Mononuclear cell (primary cell): ENCODE data around the gene STAC3. TPM values are rescaled to one million over a fixed set of nuclear protein-coding genes. Genes with fewer than 3 reads are reported as not detected.

Experiments used
- H3K27me3 ChIP-seq: 2 replicates; pipeline ENCODE4 v1.6.0; 2011; ENCODE audit warnings: low read length, control low read depth; ENCODE audit not compliant: insufficient read depth
- H3K4me1 ChIP-seq: 2 replicates; pipeline ENCODE4 v1.5.1; 2011; ENCODE audit warnings: mild to moderate bottlenecking, low read length, control low read depth; ENCODE audit not compliant: insufficient read depth
- H3K4me3 ChIP-seq: 2 replicates; pipeline ENCODE4 v1.5.1; 2011; ENCODE audit warnings: mild to moderate bottlenecking, low read length, moderate library complexity
- H3K9me3 ChIP-seq: 2 replicates; pipeline ENCODE4 v1.5.1; 2011; ENCODE audit warnings: low read depth, mild to moderate bottlenecking, control low read depth, low read length
- total RNA-seq: library from RNA; depleted of rRNA; stranded (reverse); fragments of >200 nt; gene quantifications from one replicate; pipeline ENCODE4 v1.2.3, GENCODE V29; 2012

The STAC3 gene
- total RNA-seq, 1 donor: 3.1 TPM

DNA sequence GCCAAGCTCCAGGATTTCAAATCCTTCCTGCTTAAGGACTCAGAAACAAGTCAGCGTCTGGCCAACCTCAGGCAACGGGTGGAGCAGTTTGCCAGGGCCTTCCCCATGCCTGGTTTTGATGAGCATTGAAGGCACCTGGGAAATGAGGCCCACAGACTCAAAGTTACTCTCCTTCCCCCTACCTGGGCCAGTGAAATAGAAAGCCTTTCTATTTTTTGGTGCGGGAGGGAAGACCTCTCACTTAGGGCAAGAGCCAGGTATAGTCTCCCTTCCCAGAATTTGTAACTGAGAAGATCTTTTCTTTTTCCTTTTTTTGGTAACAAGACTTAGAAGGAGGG lies 16.8 kb downstream of the STAC3 start:
- H3K9me3 ChIP-seq: no peaks in the 10 kb centered on the region
- peaks cover 36% of the 10 kb centered on the region for H3K27me3 ChIP-seq
- H3K4me1 ChIP-seq: peaks cover 73% of the 10 kb centered on the region
- no peak overlapping the region for H3K4me3 ChIP-seq

- H3K4me3 ChIP-seq: no peak overlapping the region
- H3K9me3 ChIP-seq: no peaks in the 10 kb centered on the region
- H3K4me1 ChIP-seq: peaks cover 72% of the 10 kb centered on the region
- H3K27me3 ChIP-seq: peaks cover 32% of the 10 kb centered on the region
These were observed 17.4 kb downstream of the STAC3 start for GRCh38 chr12:57233357-57234232.

DNA sequence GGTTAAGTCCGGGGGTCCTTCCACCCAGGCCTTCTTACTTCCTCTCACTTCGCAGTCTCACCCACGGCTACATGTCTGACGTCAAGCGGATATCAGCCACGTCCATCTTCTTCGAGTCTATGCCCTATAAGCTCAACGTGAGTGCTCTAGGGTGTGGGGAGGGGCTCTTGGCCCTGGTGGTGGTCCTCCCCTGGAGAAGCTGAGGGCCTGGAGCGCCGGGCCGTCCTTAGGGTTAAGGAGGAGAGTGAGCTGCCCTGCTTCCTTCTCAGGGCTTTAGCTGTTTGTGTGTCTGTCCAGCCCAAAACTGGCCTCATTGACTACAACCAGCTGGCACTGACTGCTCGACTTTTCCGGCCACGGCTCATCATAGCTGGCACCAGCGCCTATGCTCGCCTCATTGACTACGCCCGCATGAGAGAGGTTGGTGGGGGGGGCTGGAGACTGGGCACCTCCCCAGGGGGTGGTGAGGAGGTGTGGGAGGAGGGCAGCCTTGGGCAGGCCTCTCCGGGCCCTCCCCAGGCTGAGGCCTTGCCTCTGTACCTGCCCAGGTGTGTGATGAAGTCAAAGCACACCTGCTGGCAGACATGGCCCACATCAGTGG lies 18.7 kb downstream of the STAC3 start:
- Histone ChIP-seq H3K4me3 (no peak overlapping the region), H3K9me3 (no peaks in the 10 kb centered on the region), H3K27me3 (peaks cover 25% of the 10 kb centered on the region), H3K4me1 (peaks cover 66% of the 10 kb centered on the region)

GRCh38 chr12:57231276-57232021 lies 19.5 kb downstream of the STAC3 start:
- peaks cover 65% of the 10 kb centered on the region for H3K4me1 ChIP-seq
- H3K9me3 ChIP-seq: no peaks in the 10 kb centered on the region
- H3K27me3 ChIP-seq: peaks cover 23% of the 10 kb centered on the region
- H3K4me3 ChIP-seq: no peak overlapping the region

- Histone ChIP-seq H3K27me3 (peaks cover 22% of the 10 kb centered on the region), H3K4me3 (peak overlapping the region; percentile 55), H3K9me3 (no peaks in the 10 kb centered on the region), H3K4me1 (peaks cover 63% of the 10 kb centered on the region)
These were observed 20.4 kb downstream of the STAC3 start for GRCh38 chr12:57230381-57231155.

DNA sequence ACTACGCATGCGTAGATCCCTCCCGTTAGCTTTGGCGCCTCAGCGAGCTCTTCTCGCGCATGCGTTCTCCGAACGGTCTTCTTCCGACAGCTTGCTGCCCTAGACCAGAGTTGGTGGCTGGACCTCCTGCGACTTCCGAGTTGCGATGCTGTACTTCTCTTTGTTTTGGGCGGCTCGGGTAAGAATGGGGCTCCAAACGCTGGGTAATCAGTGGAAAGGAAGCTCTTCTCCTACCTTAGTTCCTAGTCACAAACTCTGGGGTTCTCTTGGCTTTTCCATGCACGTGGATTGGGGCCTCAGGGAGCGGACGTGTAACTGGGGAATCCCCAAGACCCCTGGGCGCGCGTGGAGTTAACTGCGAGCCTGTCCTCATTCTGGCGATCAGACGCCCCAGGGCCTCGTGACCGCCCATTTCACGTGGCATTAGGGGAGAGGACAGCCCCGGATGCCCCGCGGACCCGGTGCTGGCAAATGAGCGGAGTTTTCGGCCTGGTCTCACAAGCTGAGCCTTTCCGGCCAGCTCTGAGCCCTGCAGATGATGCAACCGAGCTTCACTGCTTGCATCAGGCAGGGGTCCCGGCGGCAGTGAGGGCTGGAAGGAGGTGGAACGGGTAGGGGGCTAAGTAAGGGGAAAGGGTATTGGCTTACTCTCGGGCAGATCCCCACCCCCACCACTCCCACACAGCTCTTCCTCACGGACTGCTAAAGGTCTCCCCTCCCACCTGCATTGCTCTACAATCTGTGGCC lies 21.2 kb downstream of the STAC3 start, which contains the start of gene SHMT2:
Gene SHMT2, plus strand, starts transcription at position 78 of the 747 bp plus-strand sequence. Its CDS starts 68 bp downstream, at position 146.
- Histone ChIP-seq H3K9me3 (no peaks in the 10 kb centered on the region), H3K4me3 (peak within 1 kb of the TSS; percentile 55), H3K27me3 (peaks cover 28% of the 10 kb centered on the region), H3K4me1 (peaks cover 63% of the 10 kb centered on the region)

DNA sequence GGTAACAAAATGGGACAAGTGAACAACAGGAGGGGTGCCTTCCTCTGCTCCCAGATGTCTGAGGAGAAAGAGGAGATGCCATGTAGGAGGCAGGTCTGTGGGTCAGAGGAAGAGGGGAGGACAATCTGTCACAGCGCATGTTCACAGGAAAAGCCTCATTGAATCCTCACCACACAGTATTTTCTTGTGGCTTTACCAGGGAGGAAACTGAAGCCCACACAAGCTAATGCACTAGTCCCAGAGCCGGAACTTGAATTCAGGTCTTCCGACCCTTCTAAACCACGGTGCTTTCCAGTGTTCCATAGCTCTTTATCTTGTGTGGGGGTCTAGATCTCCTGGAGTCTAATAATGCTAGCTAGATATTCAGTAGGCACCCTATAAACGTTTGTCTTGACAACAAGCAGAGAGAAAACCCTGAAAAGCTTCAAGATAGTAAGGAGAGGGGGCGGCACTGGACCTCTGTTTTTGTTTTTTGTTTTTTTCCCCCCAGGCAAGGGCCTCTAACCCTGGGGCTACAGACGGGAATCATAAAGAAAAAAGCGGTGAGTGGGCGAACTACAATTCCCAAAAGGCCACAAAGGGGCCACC lies 21.8 kb downstream of the STAC3 start:
- peaks cover 34% of the 10 kb centered on the region for H3K27me3 ChIP-seq
- H3K4me3 ChIP-seq: peak overlapping the region; percentile 55
- H3K9me3 ChIP-seq: no peaks in the 10 kb centered on the region
- peaks cover 62% of the 10 kb centered on the region for H3K4me1 ChIP-seq

DNA sequence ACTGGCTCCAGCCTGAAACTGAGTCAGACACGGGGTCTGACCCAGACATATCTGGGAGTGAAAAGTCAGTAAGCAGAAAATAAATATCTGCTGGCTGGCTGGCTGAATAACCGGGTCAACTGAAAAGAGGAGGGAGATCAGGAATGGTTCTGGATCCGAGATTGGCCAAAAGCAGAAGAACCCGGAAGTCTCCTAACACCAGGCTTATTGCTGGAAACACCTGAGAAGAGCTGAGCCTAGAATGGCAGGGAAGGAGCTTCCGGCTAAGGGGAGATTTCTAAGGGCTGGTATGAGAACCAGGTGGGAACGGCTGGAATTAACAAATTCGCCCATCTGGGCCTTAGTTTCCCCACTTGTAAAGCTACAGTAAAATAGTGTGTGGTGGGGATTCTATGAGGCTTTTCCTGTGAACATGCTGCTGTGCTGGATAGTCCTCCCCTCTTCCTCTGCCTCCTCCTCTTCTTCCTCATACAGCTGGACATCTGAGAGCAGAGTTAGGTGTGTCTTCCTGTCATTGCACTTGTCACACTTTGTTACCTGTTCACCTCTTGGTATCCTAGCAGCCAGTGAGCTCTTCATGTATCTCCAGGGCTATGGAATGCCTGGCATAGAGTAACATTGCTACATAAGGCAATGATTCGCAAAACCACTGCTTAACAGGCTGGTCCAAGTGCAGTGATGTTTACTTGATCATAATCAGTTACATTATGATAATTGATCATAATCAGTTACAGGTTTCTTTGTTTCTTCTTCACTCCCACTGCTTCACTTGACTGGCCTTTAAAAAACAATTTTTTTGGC lies 23.5 kb downstream of the STAC3 start:
- peaks cover 68% of the 10 kb centered on the region for H3K4me1 ChIP-seq
- H3K9me3 ChIP-seq: no peaks in the 10 kb centered on the region
- H3K27me3 ChIP-seq: peaks cover 51% of the 10 kb centered on the region
- H3K4me3 ChIP-seq: no peak overlapping the region

GRCh38 chr12:57226588-57227314 lies 24.2 kb downstream of the STAC3 start:
- Histone ChIP-seq H3K27me3 (peaks cover 58% of the 10 kb centered on the region), H3K4me3 (no peak overlapping the region), H3K9me3 (no peaks in the 10 kb centered on the region), H3K4me1 (peaks cover 69% of the 10 kb centered on the region)

DNA sequence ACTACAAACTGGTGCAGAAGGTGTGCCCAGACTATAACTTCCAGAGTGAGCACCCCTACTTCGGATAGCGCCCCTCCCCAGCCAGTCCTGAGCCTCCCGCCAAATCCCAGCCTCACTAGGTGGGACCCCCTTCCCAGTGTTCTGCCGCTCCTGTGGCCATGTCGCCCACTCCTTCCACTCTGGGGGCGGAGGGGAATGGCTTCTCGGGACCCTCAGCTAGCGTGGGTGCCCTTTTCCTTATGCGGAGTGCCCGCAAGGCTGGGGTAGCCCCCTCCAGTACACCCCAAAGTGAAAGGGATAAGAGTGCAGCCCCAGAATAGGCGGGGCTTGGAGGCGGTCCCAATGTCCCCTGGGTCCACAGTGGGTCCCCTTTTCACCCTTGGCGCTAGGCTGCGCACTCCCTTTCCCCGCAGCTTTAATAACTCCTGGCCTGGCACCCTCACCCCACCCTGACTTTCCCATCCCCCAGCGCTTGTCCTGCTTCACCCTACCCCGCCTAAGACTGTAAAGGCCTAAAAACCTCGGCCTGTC lies 25.2 kb downstream of the STAC3 start:
- peaks cover 63% of the 10 kb centered on the region for H3K4me1 ChIP-seq
- H3K27me3 ChIP-seq: peaks cover 68% of the 10 kb centered on the region
- H3K4me3 ChIP-seq: no peak overlapping the region
- H3K9me3 ChIP-seq: no peaks in the 10 kb centered on the region

GRCh38 chr12:57224973-57225679 lies 25.9 kb downstream of the STAC3 start:
- Histone ChIP-seq H3K4me3 (no peak overlapping the region), H3K4me1 (peaks cover 57% of the 10 kb centered on the region), H3K27me3 (peaks cover 71% of the 10 kb centered on the region)

More at GRCh38 chr12:57224973-57225679, 25.9 kb downstream of the STAC3 start:
- no peaks in the 10 kb centered on the region for H3K9me3 ChIP-seq
